Endothelial cell of umbilical vein (primary cell): ENCODE data around the gene ESYT3. TPM values are rescaled to one million over a fixed set of nuclear protein-coding genes. Genes with fewer than 3 reads are reported as not detected.

ENCODE experiments used
- BruUV-seq: library from RNA; stranded (reverse); fragments of 400-500 nt; replicated peaks from 2 replicates; lab custom pipeline; 2021; lab: Mats Ljungman, UMichigan
- CTCF ChIA-PET: fragments of 300-600, 350-600 bp; sonication (Branson Sonifier 250); formaldehyde crosslinking; loops from one replicate; lab custom pipeline; 2021; ENCODE audit warnings: antibody characterized with exemption, inconsistent platforms; lab: Charles Lee
- POLR2A ChIA-PET: fragments of 300-600, 350-600 bp; sonication (Branson Sonifier 250); formaldehyde crosslinking; loops from one replicate; lab custom pipeline; 2021; ENCODE audit warnings: antibody characterized with exemption, inconsistent platforms; lab: Charles Lee
- DNase-seq: peaks from one replicate; pipeline ENCODE4 v3.0.0-alpha.2; 2011; ENCODE audit warnings: low read depth, low spot score
- FAIRE-seq: peaks from 2 replicates; lab custom pipeline; 2011; peaks lifted over from hg19 to GRCh38; lab: Jason Lieb, UNC
- H2AFZ ChIP-seq: 2 replicates; pipeline ENCODE4 v1.6.0; 2012; ENCODE audit warnings: low read depth, low read length, control low read depth, inconsistent platforms
- H3K27ac ChIP-seq: 2 replicates; pipeline ENCODE4 v1.5.1; 2011; ENCODE audit warnings: low read depth, mild to moderate bottlenecking, control low read depth, low read length, moderate library complexity; ENCODE audit not compliant: insufficient read depth
- H3K27me3 ChIP-seq, 2 experiments: 2 replicates each; pipeline versions ENCODE4 v1.6.0 to v1.6.1; 2011; ENCODE audit warnings: low read length in 2 of 2, mixed read lengths in 1 of 2; ENCODE audit not compliant: control insufficient read depth in 2 of 2, insufficient read depth in 2 of 2
- H3K36me3 ChIP-seq, 2 experiments: 2 replicates in 1 of 2; 3 replicates in 1 of 2; pipeline ENCODE4 v1.5.1; 2011; ENCODE audit warnings: low read length in 2 of 2, mild to moderate bottlenecking in 1 of 2, moderate library complexity in 1 of 2; ENCODE audit not compliant: control insufficient read depth in 2 of 2, insufficient read depth in 2 of 2; ENCODE audit errors: extremely low read depth in 1 of 2
- H3K4me1 ChIP-seq: 3 replicates; pipeline ENCODE4 v1.5.1; 2011; ENCODE audit warnings: mild to moderate bottlenecking, low read length; ENCODE audit not compliant: control insufficient read depth, insufficient read depth; ENCODE audit errors: extremely low read depth
- H3K4me2 ChIP-seq: 2 replicates; pipeline ENCODE4 v1.6.1; 2011; ENCODE audit warnings: low read length, control low read depth, mixed read lengths; ENCODE audit not compliant: insufficient read depth
- H3K4me3 ChIP-seq, 3 experiments: fragments of 200-600 bp in 1 of 3; sonication (generic), shearing (Covaris generic) in 1 of 3; replicated peaks in 1 of 3; 2 replicates each; pipeline ENCODE4 v1.5.1; 2011 to 2016; ENCODE audit warnings: control low read depth in 3 of 3, low read length in 3 of 3, mild to moderate bottlenecking in 2 of 3, inconsistent platforms in 1 of 3, low read depth in 1 of 3, moderate library complexity in 1 of 3; ENCODE audit not compliant: insufficient read depth in 1 of 3
- H3K79me2 ChIP-seq: 2 replicates; pipeline ENCODE4 v1.6.0; 2012; ENCODE audit warnings: low read length, inconsistent platforms; ENCODE audit not compliant: control insufficient read depth, insufficient read depth
- H3K9ac ChIP-seq: replicated peaks from 2 replicates; pipeline ENCODE3; 2011; ENCODE audit warnings: low read length, control low read depth; ENCODE audit not compliant: insufficient read depth; ENCODE audit errors: extremely low read depth
- H3K9me1 ChIP-seq: replicated peaks from 3 replicates; pipeline ENCODE4 v1.6.0; 2011; ENCODE audit warnings: mild to moderate bottlenecking, low read length; ENCODE audit not compliant: control insufficient read depth, insufficient read depth; ENCODE audit errors: extremely low read depth
- H3K9me3 ChIP-seq: replicated peaks from 2 replicates; pipeline ENCODE4 v1.5.1; 2012; ENCODE audit warnings: low read length, inconsistent platforms; ENCODE audit not compliant: control insufficient read depth, insufficient read depth
- H4K20me1 ChIP-seq: replicated peaks from 2 replicates; pipeline ENCODE3; 2011; ENCODE audit warnings: mild to moderate bottlenecking, low read length; ENCODE audit not compliant: control insufficient read depth, insufficient read depth; ENCODE audit errors: extremely low read depth
- CTCF ChIP-seq, 2 donors: IDR thresholded peaks; 1 replicate in 1 of 2; 2 replicates in 1 of 2; pipeline ENCODE4 v1.5.1; 2011; ENCODE audit warnings: low read length in 2 of 2, mild to moderate bottlenecking in 2 of 2, moderate library complexity in 2 of 2, control low read depth in 1 of 2, inconsistent platforms in 1 of 2, low read depth in 1 of 2; ENCODE audit not compliant: insufficient read depth in 1 of 2; ENCODE audit errors: extremely low read depth in 1 of 2
- EZH2 ChIP-seq: IDR thresholded peaks from 2 replicates; pipeline ENCODE4 v1.6.1; 2012; ENCODE audit warnings: borderline replicate concordance, low read depth, mild to moderate bottlenecking, moderate library complexity, low read length, inconsistent platforms; ENCODE audit not compliant: severe bottlenecking
- FOS ChIP-seq: IDR thresholded peaks from 2 replicates; pipeline ENCODE4 v1.6.1; 2011; ENCODE audit warnings: mild to moderate bottlenecking, low read length, moderate library complexity, borderline replicate concordance; ENCODE audit not compliant: insufficient read depth
- GATA2 ChIP-seq: IDR thresholded peaks from 2 replicates; pipeline ENCODE4 v1.7.0; 2011; ENCODE audit warnings: low read depth, mild to moderate bottlenecking, moderate library complexity, mixed read lengths, low read length; ENCODE audit not compliant: insufficient read length, insufficient read depth
- JUN ChIP-seq: IDR thresholded peaks from 2 replicates; pipeline ENCODE4 v1.6.1; 2011; ENCODE audit warnings: borderline replicate concordance, low read depth; ENCODE audit not compliant: insufficient read length, insufficient read depth
- MAX ChIP-seq: IDR thresholded peaks from 2 replicates; pipeline ENCODE4 v1.6.1; 2011; ENCODE audit not compliant: insufficient read depth, insufficient read length
- POLR2A ChIP-seq: IDR thresholded peaks from 2 replicates; pipeline ENCODE4 v1.6.1; 2012; ENCODE audit warnings: low read depth, mild to moderate bottlenecking, control low read depth, low read length
- POLR2AphosphoS5 ChIP-seq: IDR thresholded peaks from 2 replicates; pipeline ENCODE4 v1.6.1; 2012; ENCODE audit warnings: low read depth, mild to moderate bottlenecking, control low read depth, low read length, moderate library complexity; ENCODE audit not compliant: insufficient read depth
- dilution Hi-C: fragments of 300-500 bp; cut with MboI; formaldehyde crosslinking; loops from one replicate; pipeline ENCODE4 v1.15.0; 2019; ENCODE audit warnings: low sequenced_read_pairs; ENCODE audit not compliant: extremely low pct_ligation_motif_present
- intact Hi-C: fragments of 100-400 bp; cut with micrococcal nuclease; formaldehyde crosslinking; loops from one replicate; pipeline ENCODE4 v1.10.0; 2022
- polyA plus RNA-seq, 4 experiments: library from polyadenylated mRNA; depleted of rRNA in 3 of 4; stranded (reverse) in 3 of 4; unstranded in 1 of 4; fragments of >200 nt; gene quantifications; 2 replicates each; pipeline versions ENCODE4 v1.2.1 to v1.2.3, GENCODE V29; 2011 to 2012; ENCODE audit warnings: missing spikeins in 1 of 4
- total RNA-seq: library from RNA; stranded (reverse); gene quantifications from 2 replicates; pipeline ENCODE4 v1.2.3, GENCODE V29; 2021

The ESYT3 gene
- total and polyA plus RNA-seq, 2 donors (not counting 3 experiments of a cell fraction or from before 2014, with no cell fraction given) = not detected

GRCh38 chr3:138399766-138400165, 34.6 kb upstream of the ESYT3 start:
- no TSS peak for BruUV-seq
- intact Hi-C loops = no loop called here
- FAIRE-seq = no peak

GRCh38 chr3:138400651-138401070, 33.8 kb upstream of the ESYT3 start:
- no peaks in the 10 kb centered on the region for H3K4me1 ChIP-seq
- intact Hi-C loops (no loop called here), dilution Hi-C loops (no loop called here)
- H4K20me1 ChIP-seq = no peaks in the 10 kb centered on the region
- H3K4me2 ChIP-seq = no peak overlapping the region
- POLR2A ChIA-PET = no interaction called here
- H3K9me1 ChIP-seq = no peaks in the 10 kb centered on the region
- no TSS peak for BruUV-seq
- H3K36me3 ChIP-seq = no peaks in the 10 kb centered on the region
- no peak for FAIRE-seq
- no peaks in the 10 kb centered on the region for H3K79me2 ChIP-seq
- no peak overlapping the region for H3K27ac ChIP-seq
- no peaks in the 10 kb centered on the region for H3K27me3 ChIP-seq
- no peak for TF ChIP-seq MAX
- TF ChIP-seq POLR2A = no peak
- TF ChIP-seq JUN = no peak
- no peak for TF ChIP-seq GATA2
- TF ChIP-seq POLR2AphosphoS5 = no peak
- TF ChIP-seq FOS = no peak
- no peak for TF ChIP-seq EZH2
- no peak for TF ChIP-seq CTCF (IDR thresholded peaks at IDR 0.05; ENCODE audit: extremely low read depth in 1 of 2, insufficient read depth in 1 of 2, low read depth in 1 of 2, low read length in 2 of 2)
- H2AFZ ChIP-seq = no peak overlapping the region
- no peak for DNase-seq
- no peaks in the 10 kb centered on the region for H3K9me3 ChIP-seq
- CTCF ChIA-PET = interaction anchor here (1.1 to 1.9 kb wide), 4 partner anchors 14 to 220 kb away, joined by 3 to 8 read pairs (median 4); no protein-coding TSS in a partner anchor
- no peak overlapping the region for H3K4me3 ChIP-seq
- H3K9ac ChIP-seq = no peak overlapping the region

More at GRCh38 chr3:138399766-138400165, 34.6 kb upstream of the ESYT3 start:
- Histone ChIP-seq H3K9me1 (no peaks in the 10 kb centered on the region), H3K4me1 (no peaks in the 10 kb centered on the region), H3K36me3 (no peaks in the 10 kb centered on the region), H4K20me1 (no peaks in the 10 kb centered on the region), H3K9me3 (no peaks in the 10 kb centered on the region), H3K4me2 (no peak overlapping the region), H3K27ac (no peak overlapping the region), H3K27me3 (no peaks in the 10 kb centered on the region), H3K4me3 (no peak overlapping the region), H3K9ac (no peak overlapping the region), H2AFZ (no peak overlapping the region), H3K79me2 (no peaks in the 10 kb centered on the region)
- no peak for DNase-seq
- ChIA-PET CTCF (interaction anchor here (1.0 to 1.9 kb wide), 4 partner anchors 18 to 219 kb away, joined by 3 to 8 read pairs (median 4); no protein-coding TSS in a partner anchor), POLR2A (no interaction called here)
- no peak for TF ChIP-seq MAX
- dilution Hi-C loops = no loop called here
